Smooth muscle cell (in vitro differentiated cells): Measurements from ENCODE around the gene AKT3. TPM values are rescaled to one million over a fixed set of nuclear protein-coding genes. Genes with fewer than 3 reads are reported as not detected.
A peak's percentile ranks its signal among the peaks of the same experiment; 100 is the strongest.

Experiments used
- DNase-seq: peaks from one replicate; lab custom pipeline; 2025; ENCODE audit not compliant: unreplicated experiment; lab: John Stamatoyannopoulos, UW
- H2AFZ ChIP-seq: fragments of 200-600 bp; sonication (generic); 2 replicates; pipeline ENCODE4 v1.6.0; 2016; ENCODE audit warnings: antibody characterized with exemption, low read depth, mild to moderate bottlenecking
- H3F3A ChIP-seq: fragments of 200-600 bp; sonication (generic); 2 replicates; pipeline ENCODE4 v1.6.0; 2017; ENCODE audit warnings: antibody characterized with exemption, low read depth
- H3K27ac ChIP-seq: fragments of 200-600 bp; sonication (generic); 2 replicates; pipeline ENCODE4 v1.5.1; 2016; ENCODE audit warnings: low read depth, mild to moderate bottlenecking
- H3K27me3 ChIP-seq: fragments of 200-600 bp; sonication (generic); 2 replicates; pipeline ENCODE4 v1.6.1; 2016; ENCODE audit warnings: low read depth, mild to moderate bottlenecking
- H3K36me3 ChIP-seq: fragments of 200-600 bp; sonication (generic); 2 replicates; pipeline ENCODE4 v1.5.1; 2016; ENCODE audit warnings: low read depth
- H3K4me1 ChIP-seq: fragments of 200-600 bp; sonication (generic); 2 replicates; pipeline ENCODE4 v1.5.1; 2016; ENCODE audit warnings: low read depth
- H3K4me2 ChIP-seq: fragments of 200-600 bp; sonication (generic); 2 replicates; pipeline ENCODE4 v1.6.0; 2016; ENCODE audit warnings: mild to moderate bottlenecking
- H3K4me3 ChIP-seq: fragments of 200-600 bp; sonication (generic); 2 replicates; pipeline ENCODE4 v1.5.1; 2016; ENCODE audit warnings: mild to moderate bottlenecking
- H3K79me2 ChIP-seq: fragments of 200-600 bp; sonication (generic); 2 replicates; pipeline ENCODE4 v1.6.0; 2016; ENCODE audit warnings: low read depth, mild to moderate bottlenecking
- H3K9ac ChIP-seq: fragments of 200-600 bp; sonication (generic); 2 replicates; pipeline ENCODE4 v1.6.0; 2016; ENCODE audit warnings: low read depth
- H3K9me3 ChIP-seq: fragments of 200-600 bp; sonication (generic); replicated peaks from 2 replicates; pipeline ENCODE4 v1.5.1; 2016; ENCODE audit warnings: low read depth
- H4K20me1 ChIP-seq: fragments of 200-600 bp; sonication (generic); 2 replicates; pipeline ENCODE4 v1.6.0; 2016; ENCODE audit warnings: low read depth
- CTCF ChIP-seq: fragments of 200-600 bp; sonication (generic); IDR thresholded peaks from 2 replicates; pipeline ENCODE4 v1.5.1; 2017; ENCODE audit warnings: borderline replicate concordance, mild to moderate bottlenecking, antibody characterized with exemption; ENCODE audit not compliant: insufficient read depth, poor library complexity, severe bottlenecking
- WGBS: methylation state at CpG from one replicate; pipeline ENCODE4 v1.1.7; 2016; ENCODE audit warnings: low lambda C conversion rate; 5-methylcytosine and 5-hydroxymethylcytosine counted together
- polyA plus RNA-seq: library from polyadenylated mRNA; unstranded; fragments of >200 nt; fragmentation: Nextera tagmentation; extraction: Ambion mirVana; gene quantifications from 2 replicates; pipeline ENCODE4 v1.2.1, GENCODE V29; 2016
- total RNA-seq: library from RNA; depleted of rRNA; stranded (reverse); fragments of >200 nt; gene quantifications from 2 replicates; pipeline ENCODE4 v1.2.3, GENCODE V29; 2014

Gene AKT3
- total and polyA plus RNA-seq, 2 experiments from 2014 or later = 5.5 to 32.3 TPM

- Histone ChIP-seq H3F3A (no peaks in the 10 kb centered on the region), H3K79me2 (no peaks in the 10 kb centered on the region), H3K9ac (peak overlapping the region; percentile 2), H3K4me2 (peak overlapping the region; percentile 22), H3K27me3 (no peaks in the 10 kb centered on the region), H3K4me3 (no peak overlapping the region), H3K9me3 (peaks cover 5% of the 10 kb centered on the region), H3K4me1 (peaks cover 12% of the 10 kb centered on the region), H3K27ac (peak overlapping the region; percentile 98), H3K36me3 (peaks cover 14% of the 10 kb centered on the region), H2AFZ (no peak overlapping the region), H4K20me1 (no peaks in the 10 kb centered on the region)
- DNase-seq = no peak
- 96% methylated on average over 3 of the region's 3 CpGs for WGBS
- no peak for TF ChIP-seq CTCF
These were observed 252.7 kb downstream of the AKT3 start for GRCh38 chr1:243597383-243597782.

GRCh38 chr1:243596431-243597062 lies 253.5 kb downstream of the AKT3 start:
- Histone ChIP-seq H3K27ac (peak overlapping the region; percentile 98), H3K4me3 (no peak overlapping the region), H3K9ac (peak overlapping the region; percentile 87), H4K20me1 (no peaks in the 10 kb centered on the region), H2AFZ (no peak overlapping the region), H3K4me2 (peak overlapping the region; percentile 73), H3K79me2 (no peaks in the 10 kb centered on the region), H3F3A (no peaks in the 10 kb centered on the region), H3K9me3 (peaks cover under 1% of the 10 kb centered on the region), H3K36me3 (peaks cover 5% of the 10 kb centered on the region), H3K27me3 (no peaks in the 10 kb centered on the region), H3K4me1 (peaks cover 12% of the 10 kb centered on the region)
- no peak for DNase-seq
- 40% methylated on average over 6 of the region's 6 CpGs for WGBS
- TF ChIP-seq CTCF = no peak

GRCh38 chr1:243595527-243596210 lies 254.4 kb downstream of the AKT3 start:
- H3K27me3 ChIP-seq = no peaks in the 10 kb centered on the region
- no peaks in the 10 kb centered on the region for H3K9me3 ChIP-seq
- no peaks in the 10 kb centered on the region for H4K20me1 ChIP-seq
- peak overlapping the region; percentile 73 for H3K4me2 ChIP-seq
- no peak overlapping the region for H2AFZ ChIP-seq
- H3K79me2 ChIP-seq = no peaks in the 10 kb centered on the region
- 75% methylated on average over 7 of the region's 7 CpGs for WGBS
- no peak for DNase-seq
- peak overlapping the region; percentile 98 for H3K27ac ChIP-seq
- no peaks in the 10 kb centered on the region for H3F3A ChIP-seq
- peak overlapping the region; percentile 87 for H3K9ac ChIP-seq
- peaks cover 12% of the 10 kb centered on the region for H3K4me1 ChIP-seq
- H3K36me3 ChIP-seq = no peaks in the 10 kb centered on the region
- no peak overlapping the region for H3K4me3 ChIP-seq
- TF ChIP-seq CTCF = no peak
